ENCODE results near the gene ACACA.

The ACACA gene

DNA sequence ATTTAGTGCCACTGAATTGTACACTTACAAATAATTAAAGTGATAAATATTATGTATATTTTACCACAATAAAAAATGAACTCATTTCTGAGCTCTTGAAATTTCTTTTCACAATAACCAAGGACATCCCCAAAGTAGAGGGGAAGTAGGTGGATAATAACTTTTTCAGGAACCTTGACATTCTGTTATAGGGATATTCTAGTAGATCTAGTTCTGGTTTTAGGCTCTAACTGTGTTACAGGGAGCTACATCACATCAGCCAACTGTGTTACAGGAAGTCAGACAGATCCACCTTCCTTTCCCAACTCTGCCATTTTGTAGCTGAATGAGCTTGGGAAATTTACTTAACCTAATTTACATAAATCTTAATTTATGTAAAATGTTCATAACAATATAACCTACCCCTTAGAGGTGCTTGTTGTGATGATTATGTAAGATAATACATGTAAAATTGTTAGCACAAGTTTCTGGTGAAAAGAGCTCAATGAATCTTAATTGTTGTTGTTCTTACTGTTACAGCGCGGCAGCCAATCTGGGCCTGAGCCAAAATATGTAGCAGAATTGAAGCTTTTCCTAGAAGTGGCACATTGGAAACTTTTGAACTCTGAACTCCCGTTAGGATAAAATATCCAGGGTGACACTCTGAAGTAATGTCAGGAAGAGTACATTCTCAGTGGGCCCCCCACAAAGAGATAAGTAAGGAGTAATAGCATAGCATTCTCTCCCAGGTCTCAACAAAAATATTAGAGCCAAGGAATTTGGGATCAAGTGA lies 288.1 kb downstream of the ACACA start:
- TF ChIP-seq, protein P1, sequence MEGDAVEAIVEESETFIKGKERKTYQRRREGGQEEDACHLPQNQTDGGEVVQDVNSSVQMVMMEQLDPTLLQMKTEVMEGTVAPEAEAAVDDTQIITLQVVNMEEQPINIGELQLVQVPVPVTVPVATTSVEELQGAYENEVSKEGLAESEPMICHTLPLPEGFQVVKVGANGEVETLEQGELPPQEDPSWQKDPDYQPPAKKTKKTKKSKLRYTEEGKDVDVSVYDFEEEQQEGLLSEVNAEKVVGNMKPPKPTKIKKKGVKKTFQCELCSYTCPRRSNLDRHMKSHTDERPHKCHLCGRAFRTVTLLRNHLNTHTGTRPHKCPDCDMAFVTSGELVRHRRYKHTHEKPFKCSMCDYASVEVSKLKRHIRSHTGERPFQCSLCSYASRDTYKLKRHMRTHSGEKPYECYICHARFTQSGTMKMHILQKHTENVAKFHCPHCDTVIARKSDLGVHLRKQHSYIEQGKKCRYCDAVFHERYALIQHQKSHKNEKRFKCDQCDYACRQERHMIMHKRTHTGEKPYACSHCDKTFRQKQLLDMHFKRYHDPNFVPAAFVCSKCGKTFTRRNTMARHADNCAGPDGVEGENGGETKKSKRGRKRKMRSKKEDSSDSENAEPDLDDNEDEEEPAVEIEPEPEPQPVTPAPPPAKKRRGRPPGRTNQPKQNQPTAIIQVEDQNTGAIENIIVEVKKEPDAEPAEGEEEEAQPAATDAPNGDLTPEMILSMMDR (IDR thresholded peaks at IDR 0.05; ENCODE audit: extremely low read depth, missing control alignments) = no peak
- DNase-seq (ENCODE audit: low spot score) = no peak

DNA sequence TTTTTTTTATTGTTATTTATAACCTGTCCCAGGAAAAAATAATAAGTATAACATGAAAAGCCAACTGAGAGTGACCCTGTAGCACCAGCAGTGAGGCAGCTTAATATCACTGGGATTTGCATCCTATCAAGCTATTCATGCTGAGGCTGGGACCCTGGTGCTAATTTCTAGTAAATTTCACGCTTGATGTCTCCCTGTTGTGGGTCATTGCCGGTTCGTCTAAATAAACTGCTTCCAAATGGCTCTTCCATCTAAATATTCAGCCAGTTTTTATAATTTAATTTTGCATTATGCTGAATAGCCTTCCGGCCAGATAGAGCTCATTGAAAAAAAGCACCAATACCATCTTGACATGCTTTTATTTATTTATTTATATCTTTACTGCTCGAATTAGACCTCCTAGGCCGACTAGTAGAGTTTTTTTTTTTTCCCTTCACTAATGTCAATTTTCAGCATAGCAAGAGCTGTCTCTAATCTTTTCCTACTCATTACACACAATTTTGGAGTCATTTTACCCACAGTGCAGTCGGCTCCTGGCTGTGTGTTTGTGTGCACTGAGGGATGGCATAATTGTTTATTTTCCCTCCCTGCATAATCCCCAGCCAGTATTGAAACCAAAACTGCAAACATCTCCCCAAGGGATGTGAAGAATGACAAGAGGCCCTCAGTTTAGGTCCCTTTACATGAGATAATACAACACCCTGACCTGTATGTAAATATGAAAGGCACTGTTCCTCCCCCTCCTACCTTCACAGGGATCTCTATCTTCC lies 289.1 kb downstream of the ACACA start:
- no peak for DNase-seq (ENCODE audit: low spot score)
- TF ChIP-seq, protein P1 (IDR thresholded peaks at IDR 0.05; ENCODE audit: extremely low read depth, missing control alignments) = no peak

DNA sequence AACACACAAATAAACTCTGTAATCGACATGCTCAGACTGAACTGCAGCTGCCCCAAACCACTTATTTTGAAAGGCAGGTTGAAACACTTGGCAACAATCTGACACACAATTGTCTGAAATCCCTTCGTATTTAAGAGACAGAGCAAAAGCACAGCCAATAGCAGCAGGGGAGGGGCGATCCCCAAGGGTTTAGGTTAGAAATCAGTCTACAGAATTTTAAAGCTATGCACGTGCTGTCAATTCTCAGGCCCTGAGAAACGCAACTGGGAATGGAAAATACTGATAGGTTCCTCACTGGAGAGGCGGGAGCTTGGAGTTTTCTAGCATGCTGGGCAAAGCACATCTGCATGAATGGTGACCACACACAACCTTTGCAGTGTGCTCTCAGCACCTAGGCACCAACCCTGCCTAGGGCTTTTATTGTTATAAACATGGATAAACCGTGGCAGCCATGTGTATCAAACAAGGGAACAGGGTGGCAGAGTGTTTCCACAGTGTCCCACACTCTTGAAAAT lies 289.9 kb downstream of the ACACA start:
- DNase-seq (ENCODE audit: low spot score) = no peak
- TF ChIP-seq, protein P1 (IDR thresholded peaks at IDR 0.05; ENCODE audit: extremely low read depth, missing control alignments) = no peak

DNA sequence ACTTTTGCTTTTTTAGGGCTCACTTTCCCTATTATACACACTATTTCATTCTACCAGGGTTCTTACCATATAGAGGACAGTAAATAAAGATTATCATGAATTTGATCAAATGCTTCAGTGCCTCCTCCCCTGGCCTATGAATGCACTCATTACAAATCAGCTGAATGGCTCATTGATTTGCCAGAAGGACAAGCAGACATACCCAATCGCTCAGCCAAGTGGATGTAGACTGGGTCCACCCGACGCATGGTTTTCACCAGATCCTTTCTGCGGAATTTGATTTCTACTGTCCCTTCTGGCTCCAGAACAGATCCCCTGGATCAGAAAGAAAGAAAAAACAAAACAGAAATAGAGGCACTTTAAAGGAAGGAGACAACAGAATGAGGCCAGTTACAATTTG lies 295.3 kb downstream of the ACACA start:
- DNase-seq (ENCODE audit: low spot score) = no peak
- TF ChIP-seq, protein P1 (IDR thresholded peaks at IDR 0.05; ENCODE audit: extremely low read depth, missing control alignments) = no peak

DNA sequence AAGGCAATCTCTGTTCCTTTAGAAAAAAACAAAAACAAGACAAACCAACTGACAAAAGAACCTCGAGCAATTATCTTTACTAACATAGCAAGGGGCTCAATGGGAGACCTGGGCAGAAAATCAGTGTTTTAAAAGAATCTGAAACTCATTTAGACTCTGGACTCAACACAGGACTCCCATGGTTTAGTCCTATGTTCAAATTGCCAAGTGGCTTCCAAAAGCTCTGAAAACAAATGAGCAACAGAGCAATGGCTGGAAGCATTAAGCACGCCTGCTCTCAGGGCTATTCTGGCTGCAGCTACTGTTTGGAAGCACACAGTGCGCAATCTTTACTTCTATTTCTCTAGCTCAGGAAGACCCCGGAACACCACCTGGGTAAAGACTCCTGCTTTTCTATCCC lies 295.9 kb downstream of the ACACA start:
- TF ChIP-seq, protein P1 (IDR thresholded peaks at IDR 0.05; ENCODE audit: extremely low read depth, missing control alignments) = no peak
- no peak for DNase-seq (ENCODE audit: low spot score)

- no peak for DNase-seq (ENCODE audit: low spot score)
- TF ChIP-seq, protein P1 (IDR thresholded peaks at IDR 0.05; ENCODE audit: extremely low read depth, missing control alignments) = no peak
Observed at GRCh38 chr17:37109731-37110710, 296.6 kb downstream of the ACACA start.

Data from GM20000 (cell line).